Activated T-cell treated with anti-CD3 and anti-CD28 coated beads, Interleukin-2, amount 50 U/mL, for 4 hours (primary cell): Measurements from ENCODE around the gene PHF14. TPM values are rescaled to one million over a fixed set of nuclear protein-coding genes. Genes with fewer than 3 reads are reported as not detected.
"Not testable (repeated sequence)": the region's sequence is repeated elsewhere in the genome, so short reads cannot be mapped to it uniquely, and the experiment has no call there.

Source experiments
- ATAC-seq, 2 donors: fragments of 200-7000 bp; cut with Tn5 transposase; one replicate each; pipeline ENCODE4 v1.10.0; 2021
- DNase-seq: peaks from one replicate; pipeline ENCODE4 v3.0.0-alpha.2; 2020
- H3K27me3 Mint-ChIP-seq: one replicate; pipeline ENCODE4 v1.8.0; 2021; ENCODE audit warnings: low read depth, mixed read lengths
- H3K36me3 Mint-ChIP-seq: one replicate; pipeline ENCODE4 v1.8.0; 2022; ENCODE audit warnings: mixed read lengths; ENCODE audit not compliant: insufficient read depth
- H3K4me1 Mint-ChIP-seq: one replicate; pipeline ENCODE4 v1.8.0; 2021; ENCODE audit warnings: low read depth, mixed read lengths
- H3K4me3 Mint-ChIP-seq: one replicate; pipeline ENCODE4 v1.8.0; 2021; ENCODE audit warnings: mild to moderate bottlenecking, moderate library complexity, mixed read lengths
- H3K9me3 Mint-ChIP-seq: one replicate; pipeline ENCODE4 v1.8.0; 2021; ENCODE audit warnings: mixed read lengths
- total RNA-seq, 3 donors: library from RNA; stranded (reverse); gene quantifications; one replicate each; pipeline ENCODE4 v1.2.1, GENCODE V29; 2021

The PHF14 gene
- total RNA-seq, 3 donors from 2014 or later: 34.4 to 42.4 (median 40.2) TPM

GRCh38 chr7:10956528-10956927 lies 17.1 kb upstream of the PHF14 start:
- DNase-seq: no peak
- Mint-ChIP-seq H3K4me1 (no peaks in the 10 kb centered on the region), H3K9me3 (no peaks in the 10 kb centered on the region), H3K27me3 (peaks cover 14% of the 10 kb centered on the region), H3K36me3 (no peaks in the 10 kb centered on the region), H3K4me3 (no peak overlapping the region)
- no peak for ATAC-seq

GRCh38 chr7:10960242-10960641 lies 13.4 kb upstream of the PHF14 start:
- H3K4me1 Mint-ChIP-seq, H3K36me3 Mint-ChIP-seq, H3K4me3 Mint-ChIP-seq, ATAC-seq, H3K9me3 Mint-ChIP-seq, DNase-seq: not testable (repeated sequence)
- peaks cover 34% of the 10 kb centered on the region for H3K27me3 Mint-ChIP-seq

- Mint-ChIP-seq H3K27me3 (peaks cover 39% of the 10 kb centered on the region), H3K4me3 (peak overlapping the region; percentile 5), H3K4me1 (peaks cover 13% of the 10 kb centered on the region)
- DNase-seq, ATAC-seq, H3K36me3 Mint-ChIP-seq, H3K9me3 Mint-ChIP-seq: not testable (repeated sequence)
These were observed 8.7 kb upstream of the PHF14 start for GRCh38 chr7:10965016-10965415.

- ATAC-seq (no peak), DNase-seq (no peak)
- peak overlapping the region; percentile 87 for H3K4me3 Mint-ChIP-seq
- H3K36me3 Mint-ChIP-seq: peaks cover 12% of the 10 kb centered on the region
- peaks cover 34% of the 10 kb centered on the region for H3K4me1 Mint-ChIP-seq
- no peaks in the 10 kb centered on the region for H3K9me3 Mint-ChIP-seq
- H3K27me3 Mint-ChIP-seq: peaks cover 9% of the 10 kb centered on the region
These were observed 1.5 kb upstream of the PHF14 start for GRCh38 chr7:10972174-10972573.

GRCh38 chr7:10973942-10974911 lies 555 bp downstream of the PHF14 start:
- ATAC-seq (peak; percentile 9 to 16), DNase-seq (peak; percentile 25)
- Mint-ChIP-seq H3K4me3 (peak overlapping the region; percentile 87), H3K36me3 (peaks cover 22% of the 10 kb centered on the region), H3K4me1 (peaks cover 43% of the 10 kb centered on the region), H3K9me3 (no peaks in the 10 kb centered on the region), H3K27me3 (peaks cover 5% of the 10 kb centered on the region)

- no peak for ATAC-seq
- H3K4me3 Mint-ChIP-seq: peak overlapping the region; percentile 1
- H3K27me3 Mint-ChIP-seq: no peaks in the 10 kb centered on the region
- peaks cover 61% of the 10 kb centered on the region for H3K4me1 Mint-ChIP-seq
- H3K9me3 Mint-ChIP-seq: no peaks in the 10 kb centered on the region
- DNase-seq: no peak
- peaks cover 24% of the 10 kb centered on the region for H3K36me3 Mint-ChIP-seq
These were observed 3.4 kb downstream of the PHF14 start for GRCh38 chr7:10977113-10977512.

- Mint-ChIP-seq H3K9me3 (no peaks in the 10 kb centered on the region), H3K36me3 (peaks cover 32% of the 10 kb centered on the region), H3K4me1 (peaks cover 49% of the 10 kb centered on the region), H3K27me3 (no peaks in the 10 kb centered on the region), H3K4me3 (no peak overlapping the region)
- ATAC-seq: no peak
- DNase-seq: no peak
These were observed 7.6 kb downstream of the PHF14 start for GRCh38 chr7:10981317-10981716.

- H3K4me1 Mint-ChIP-seq, DNase-seq, H3K9me3 Mint-ChIP-seq, H3K4me3 Mint-ChIP-seq, ATAC-seq, H3K27me3 Mint-ChIP-seq: not testable (repeated sequence)
- H3K36me3 Mint-ChIP-seq: peaks cover 30% of the 10 kb centered on the region
These were observed 17.1 kb downstream of the PHF14 start for GRCh38 chr7:10990748-10991147.

GRCh38 chr7:10995482-10996166 lies 22.0 kb downstream of the PHF14 start:
- not testable (repeated sequence) for ATAC-seq, DNase-seq, H3K9me3 Mint-ChIP-seq, H3K27me3 Mint-ChIP-seq, H3K4me3 Mint-ChIP-seq
- peaks cover 28% of the 10 kb centered on the region for H3K4me1 Mint-ChIP-seq
- H3K36me3 Mint-ChIP-seq: peaks cover 30% of the 10 kb centered on the region

- peaks cover 5% of the 10 kb centered on the region for H3K9me3 Mint-ChIP-seq
- no peak for DNase-seq
- H3K36me3 Mint-ChIP-seq: peaks cover 25% of the 10 kb centered on the region
- H3K27me3 Mint-ChIP-seq: no peaks in the 10 kb centered on the region
- no peak for ATAC-seq
- H3K4me3 Mint-ChIP-seq: no peak overlapping the region
- peaks cover 34% of the 10 kb centered on the region for H3K4me1 Mint-ChIP-seq
These were observed 25.5 kb downstream of the PHF14 start for GRCh38 chr7:10998996-10999757.

GRCh38 chr7:11005202-11005601 lies 31.5 kb downstream of the PHF14 start:
- Mint-ChIP-seq H3K9me3 (no peaks in the 10 kb centered on the region), H3K4me1 (peaks cover 26% of the 10 kb centered on the region), H3K36me3 (peaks cover 23% of the 10 kb centered on the region), H3K27me3 (no peaks in the 10 kb centered on the region), H3K4me3 (no peak overlapping the region)
- ATAC-seq (no peak), DNase-seq (no peak)

GRCh38 chr7:11006291-11006690 lies 32.6 kb downstream of the PHF14 start:
- Mint-ChIP-seq H3K36me3 (peaks cover 19% of the 10 kb centered on the region), H3K9me3 (no peaks in the 10 kb centered on the region), H3K4me3 (no peak overlapping the region), H3K27me3 (no peaks in the 10 kb centered on the region), H3K4me1 (peaks cover 24% of the 10 kb centered on the region)
- no peak for DNase-seq
- ATAC-seq: no peak

- Mint-ChIP-seq H3K9me3 (no peaks in the 10 kb centered on the region), H3K4me1 (peaks cover 26% of the 10 kb centered on the region)
- no peak for ATAC-seq
These were observed 36.0 kb downstream of the PHF14 start for GRCh38 chr7:11009631-11010030.

GRCh38 chr7:11021468-11021867 lies 47.8 kb downstream of the PHF14 start:
- no peak for DNase-seq
- Mint-ChIP-seq H3K36me3 (peaks cover 45% of the 10 kb centered on the region), H3K27me3 (no peaks in the 10 kb centered on the region), H3K9me3 (no peaks in the 10 kb centered on the region), H3K4me3 (no peak overlapping the region), H3K4me1 (peaks cover 5% of the 10 kb centered on the region)
- no peak for ATAC-seq

More at GRCh38 chr7:11009631-11010030, 36.0 kb downstream of the PHF14 start:
- Mint-ChIP-seq H3K4me3 (no peak overlapping the region), H3K36me3 (peaks cover 22% of the 10 kb centered on the region), H3K27me3 (no peaks in the 10 kb centered on the region)
- no peak for DNase-seq
